OCI-LY3 (cell line): ENCODE results near the gene VWA1.

Source experiments
- CTCF ChIP-seq: fragments of 200-600, 300-600 bp; sonication (generic); IDR thresholded peaks from 2 replicates; pipeline ENCODE4 v1.5.1; 2014; ENCODE audit warnings: antibody characterized with exemption, low read length, low read depth
- EZH2phosphoT487 ChIP-seq: fragments of 200-600 bp; shearing (Covaris generic); IDR thresholded peaks from 2 replicates; pipeline ENCODE4 v1.6.1; 2018; ENCODE audit warnings: antibody characterized with exemption, mixed run types, low read depth

DNA sequence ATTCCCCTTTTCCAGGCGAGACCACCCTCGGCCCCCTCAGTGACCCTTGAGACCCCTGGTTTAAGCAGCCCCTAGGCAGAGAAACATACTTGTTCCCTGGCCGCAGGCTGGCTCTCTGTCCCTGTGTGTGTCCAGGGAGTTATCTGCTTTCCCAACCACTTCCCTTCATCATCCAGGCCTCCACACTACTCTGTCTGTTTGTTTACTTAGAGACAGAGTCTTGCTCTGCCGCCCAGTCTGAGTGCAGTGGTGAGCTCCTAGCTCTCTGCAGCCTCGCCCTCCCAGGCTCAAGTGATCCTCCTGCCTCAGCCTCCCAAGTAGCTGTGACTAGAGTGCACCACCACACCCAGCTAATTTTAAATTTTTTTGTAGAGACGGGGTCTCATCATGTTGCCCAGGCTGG lies 5.8 kb upstream of the VWA1 start:
- TF ChIP-seq EZH2phosphoT487 (no peak), CTCF (no peak)
